Progenitor cell of endocrine pancreas (in vitro differentiated cells): ENCODE data around the gene CAPS2. TPM values are rescaled to one million over a fixed set of nuclear protein-coding genes. Genes with fewer than 3 reads are reported as not detected.

ENCODE experiments used
- DNase-seq: peaks from one replicate; pipeline ENCODE4 v3.0.0; 2021; ENCODE audit warnings: low spot score; ENCODE audit not compliant: unreplicated experiment
- H3K27ac Mint-ChIP-seq: 2 replicates; pipeline ENCODE4 v1.8.0; 2021; ENCODE audit warnings: mild to moderate bottlenecking, moderate library complexity, mixed read lengths
- H3K27me3 Mint-ChIP-seq: 2 replicates; pipeline ENCODE4 v1.8.0; 2021; ENCODE audit warnings: mixed read lengths
- H3K36me3 Mint-ChIP-seq: 2 replicates; pipeline ENCODE4 v1.8.0; 2022; ENCODE audit warnings: mixed read lengths; ENCODE audit not compliant: insufficient read depth
- H3K4me1 Mint-ChIP-seq: 2 replicates; pipeline ENCODE4 v1.8.0; 2021; ENCODE audit warnings: low read depth, mixed read lengths
- H3K4me3 Mint-ChIP-seq: 2 replicates; pipeline ENCODE4 v1.8.0; 2021; ENCODE audit warnings: low read depth, mild to moderate bottlenecking, moderate library complexity, mixed read lengths
- H3K9me3 Mint-ChIP-seq: 2 replicates; pipeline ENCODE4 v1.8.0; 2021; ENCODE audit warnings: low read depth, mixed read lengths
- CTCF ChIP-seq: fragments of 200-600 bp; sonication (generic); IDR thresholded peaks from one replicate; pipeline ENCODE4 v1.5.0; 2021; ENCODE audit warnings: antibody characterized with exemption, mild to moderate bottlenecking; ENCODE audit not compliant: unreplicated experiment
- long read RNA-seq: library from polyadenylated mRNA; unstranded; transcript quantifications from one replicate; pipeline ENCODE4 v2.0.0, GENCODE V29; 2020
- total RNA-seq: library from RNA; stranded (reverse); gene quantifications from 2 replicates; pipeline ENCODE4 v1.2.1, GENCODE V29; 2021

CAPS2 gene
- total RNA-seq, result 9.6 and 12.7 TPM in 2 replicates
- long read RNA-seq, partial matches to known transcripts, result 4 of 22 reads
- long read RNA-seq, other reads (novel, unspliced or antisense), result 15 of 22 reads

DNA sequence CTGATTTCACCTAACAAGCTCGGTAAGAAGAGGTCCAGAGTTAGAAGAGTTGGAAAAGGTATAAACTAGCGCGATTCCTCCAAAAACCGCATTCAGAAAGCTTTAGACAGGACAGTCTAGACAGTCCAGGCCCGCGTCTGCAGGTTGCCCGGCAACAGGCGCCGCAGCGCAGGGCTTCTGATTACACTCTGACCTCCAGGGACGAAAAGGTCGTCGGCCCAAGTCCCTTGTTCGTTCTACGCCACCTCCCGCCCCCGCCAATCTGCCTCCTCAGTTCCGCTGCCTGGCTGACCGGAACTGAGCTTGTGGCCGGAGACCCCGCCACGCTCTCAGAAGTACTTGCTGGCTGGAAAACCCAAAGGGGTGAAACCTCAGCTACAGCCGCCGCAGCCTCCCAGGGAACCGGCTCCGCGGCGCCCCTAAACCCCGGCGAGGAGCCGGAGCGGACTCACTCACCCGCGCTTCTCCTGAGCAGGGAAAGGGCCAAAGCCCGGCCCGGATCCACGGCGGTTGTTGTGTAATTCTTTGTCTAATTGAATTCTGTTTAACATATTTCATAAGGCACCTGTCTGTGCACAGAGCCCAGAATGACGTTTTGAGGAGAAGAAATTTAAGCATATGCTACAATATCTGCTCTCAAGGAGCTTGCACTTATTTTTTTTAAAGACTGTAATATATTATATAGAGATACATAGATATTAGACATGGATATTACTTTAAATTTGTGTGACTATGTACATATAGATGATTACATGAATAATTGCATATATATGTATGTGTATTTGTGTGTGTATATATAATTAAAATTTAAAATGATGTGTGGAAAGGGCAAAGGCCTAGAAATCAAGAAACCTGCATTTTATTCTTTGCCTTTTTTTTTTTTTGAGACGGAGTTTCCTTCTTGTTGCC lies at the start of gene CAPS2:
Gene CAPS2 (minus strand): TSS at position 407 of the 909 bp plus-strand sequence. CDS start 3,826 bp downstream, outside the sequence.
- TF ChIP-seq CTCF, result no peak
- DNase-seq, result peak; percentile 71
- peaks cover 6% of the 10 kb centered on the region for H3K4me1 Mint-ChIP-seq
- H3K27me3 Mint-ChIP-seq, result peaks cover 6% of the 10 kb centered on the region
- H3K4me3 Mint-ChIP-seq, result peak within 1 kb of the TSS; percentile 93
- no peaks in the 10 kb centered on the region for H3K9me3 Mint-ChIP-seq
- peak within 1 kb of the TSS; percentile 98 for H3K27ac Mint-ChIP-seq
- H3K36me3 Mint-ChIP-seq, result no peaks in the 10 kb centered on the region

DNA sequence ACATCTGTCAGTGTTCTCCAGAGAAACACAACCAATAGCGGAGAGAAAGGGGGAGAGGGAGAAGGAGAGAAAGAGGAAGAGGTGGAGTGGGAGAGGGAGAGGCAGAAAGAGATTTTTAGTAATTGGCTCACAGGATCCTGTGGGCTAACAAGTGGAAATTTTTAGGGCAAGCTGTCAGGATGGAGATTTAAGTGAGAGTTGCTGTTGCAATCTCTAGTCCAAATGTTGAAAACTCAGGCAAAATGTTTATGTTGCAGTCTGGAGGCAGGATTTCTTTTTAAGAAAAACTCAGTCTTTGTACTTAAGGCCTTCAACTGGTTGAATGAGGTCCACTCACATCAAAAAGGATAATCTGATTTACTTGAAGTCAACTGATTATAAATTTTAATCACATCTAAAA lies 48.2 kb upstream of the CAPS2 start:
- no peak for DNase-seq
- no peaks in the 10 kb centered on the region for H3K4me1 Mint-ChIP-seq
- no peaks in the 10 kb centered on the region for H3K27me3 Mint-ChIP-seq
- TF ChIP-seq CTCF, result no peak
- no peak overlapping the region for H3K4me3 Mint-ChIP-seq
- peaks cover 3% of the 10 kb centered on the region for H3K9me3 Mint-ChIP-seq
- no peak overlapping the region for H3K27ac Mint-ChIP-seq
- no peaks in the 10 kb centered on the region for H3K36me3 Mint-ChIP-seq

GRCh38 chr12:75374971-75375370 lies 44.8 kb upstream of the CAPS2 start:
- Mint-ChIP-seq H3K9me3 (peaks cover 3% of the 10 kb centered on the region), H3K4me3 (no peak overlapping the region), H3K27ac (no peak overlapping the region), H3K4me1 (no peaks in the 10 kb centered on the region), H3K27me3 (no peaks in the 10 kb centered on the region), H3K36me3 (no peaks in the 10 kb centered on the region)
- no peak for DNase-seq
- no peak for TF ChIP-seq CTCF

- no peak for TF ChIP-seq CTCF
- H3K9me3 Mint-ChIP-seq, result no peaks in the 10 kb centered on the region
These were observed 36.5 kb upstream of the CAPS2 start for GRCh38 chr12:75366629-75367028.

DNA sequence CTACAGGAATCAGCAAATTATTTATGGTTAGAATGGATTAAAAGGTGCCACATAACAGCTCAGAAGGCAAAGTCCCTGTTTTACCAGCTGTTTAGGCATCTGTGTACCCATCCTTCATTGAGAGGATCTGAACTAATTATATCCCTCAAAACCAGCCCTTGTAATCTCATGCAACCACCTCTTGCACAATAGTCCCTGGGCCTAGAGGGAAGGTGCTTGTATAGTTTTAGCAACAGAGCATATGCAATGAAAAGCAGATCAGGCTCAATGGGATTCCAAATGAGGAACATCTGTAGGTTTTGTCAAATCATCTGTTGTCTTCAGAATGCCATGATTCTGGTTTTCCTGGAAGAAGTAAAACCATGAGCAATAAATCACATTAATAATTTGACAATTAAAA lies 34.8 kb upstream of the CAPS2 start:
- no peak overlapping the region for H3K27ac Mint-ChIP-seq
- TF ChIP-seq CTCF, result no peak
- no peaks in the 10 kb centered on the region for H3K36me3 Mint-ChIP-seq
- H3K9me3 Mint-ChIP-seq, result no peaks in the 10 kb centered on the region
- H3K27me3 Mint-ChIP-seq, result no peaks in the 10 kb centered on the region
- H3K4me1 Mint-ChIP-seq, result no peaks in the 10 kb centered on the region
- DNase-seq, result no peak
- no peak overlapping the region for H3K4me3 Mint-ChIP-seq

More at GRCh38 chr12:75366629-75367028, 36.5 kb upstream of the CAPS2 start:
- Mint-ChIP-seq H3K27ac (no peak overlapping the region), H3K4me3 (no peak overlapping the region), H3K4me1 (no peaks in the 10 kb centered on the region), H3K27me3 (no peaks in the 10 kb centered on the region), H3K36me3 (no peaks in the 10 kb centered on the region)
- no peak for DNase-seq
